Upper lobe of left lung (tissue), 6 donors: ENCODE data around the gene R3HDM1. TPM values are rescaled to one million over a fixed set of nuclear protein-coding genes. Genes with fewer than 3 reads are reported as not detected.

Experiments used
- ATAC-seq, 2 donors: fragments of 200-7000 bp; cut with Tn5 transposase; one replicate each; pipeline ENCODE4 v1.9.1; 2022; ENCODE audit warnings: mild to moderate bottlenecking in 2 of 2, moderate library complexity in 2 of 2; ENCODE audit not compliant: low FRiP score in 2 of 2
- DNase-seq, 2 donors: peaks; one replicate each; pipeline ENCODE4 v3.0.0-alpha.2; 2019 to 2020
- H3K27ac ChIP-seq, 4 donors: fragments of 200-600 bp; sonication (generic); one replicate each; pipeline ENCODE4 v1.5.1; 2016 to 2019
- H3K27me3 ChIP-seq, 4 donors: fragments of 200-600 bp; sonication (generic); one replicate each; pipeline ENCODE4 v1.5.1; 2017 to 2019
- H3K36me3 ChIP-seq, 4 donors: fragments of 200-600 bp; sonication (generic); one replicate each; pipeline ENCODE4 v1.5.1; 2016 to 2019
- H3K4me1 ChIP-seq, 4 donors: fragments of 200-600 bp; sonication (generic); one replicate each; pipeline ENCODE4 v1.5.1; 2018 to 2019
- H3K4me3 ChIP-seq, 4 donors: fragments of 200-600 bp; sonication (generic); one replicate each; pipeline ENCODE4 v1.5.1; 2017 to 2019; ENCODE audit warnings: mild to moderate bottlenecking in 2 of 4, moderate library complexity in 1 of 4
- H3K9me3 ChIP-seq, 4 donors: fragments of 200-600 bp; sonication (generic); one replicate each; pipeline ENCODE4 v1.5.1; 2018 to 2019
- EP300 ChIP-seq, 4 donors: sonication (generic); formaldehyde crosslinking; IDR thresholded peaks; one replicate each; pipeline ENCODE4 v1.5.1; 2017; ENCODE audit warnings: antibody characterized with exemption in 4 of 4, control low read depth in 2 of 4
- POLR2A ChIP-seq, 4 donors: fragments of 450-650 bp; IDR thresholded peaks; one replicate each; pipeline ENCODE4 v1.5.1; 2016 to 2017; ENCODE audit warnings: antibody characterized with exemption in 4 of 4, mild to moderate bottlenecking in 2 of 4
- POLR2AphosphoS5 ChIP-seq, 2 donors: sonication (generic); formaldehyde crosslinking; IDR thresholded peaks; one replicate each; pipeline ENCODE4 v1.5.1; 2017; ENCODE audit warnings: antibody characterized with exemption in 2 of 2
- WGBS, 2 donors: methylation state at CpG; one replicate each; pipeline ENCODE4 v1.1.5; 2017 to 2018; 5-methylcytosine and 5-hydroxymethylcytosine counted together
- total RNA-seq, 6 donors: library from RNA; depleted of rRNA in 4 of 6; stranded (reverse); fragments of >200 nt in 4 of 6; gene quantifications; one replicate each; pipeline versions ENCODE4 v1.1.0 to v1.2.1, GENCODE V29; 2016 to 2021
- TF ChIP-seq, protein P1 (sequence below), 6 experiments: fragments of 450-650 bp in 4 of 6; fragments of 200-600 bp in 2 of 6; sonication (generic) in 2 of 6; IDR thresholded peaks; one replicate each; pipeline ENCODE4 v1.5.1; 2016 to 2019; ENCODE audit warnings: antibody characterized with exemption in 6 of 6
- donor health status: DM: no; HTN: no; CAD: no; lungs with moderate emphysema.
- donor health status: DM: no; HTN: yes; CAD: no; lungs with severe emphysema.

R3HDM1 gene
- total RNA-seq, 6 donors from 2014 or later: 9.0 to 43.0 (median 16.2) TPM

DNA sequence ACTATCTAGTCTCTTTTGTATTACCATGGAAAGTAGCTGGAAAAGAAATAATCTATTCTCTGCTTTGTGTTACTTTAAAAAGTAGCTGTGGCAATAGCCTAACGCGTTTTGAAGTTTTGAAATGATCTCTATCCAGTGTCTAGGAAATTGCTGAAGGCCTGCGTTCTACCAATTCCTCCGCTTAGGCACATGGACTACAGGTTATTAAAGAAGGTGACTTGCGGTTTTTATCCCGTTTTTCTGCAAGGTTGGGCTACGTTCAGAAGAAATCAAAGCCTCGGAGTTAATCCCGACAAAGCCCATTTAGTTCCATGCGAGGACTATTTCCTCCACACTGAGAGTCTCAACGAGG, 209.7 kb downstream of the R3HDM1 start:
- DNase-seq: no peak
- Histone ChIP-seq H3K36me3 (peaks cover 0 to 1% (median 0%) of the 10 kb centered on the region in 4 donors), H3K4me3 (peak overlapping the region in 2 of 4 donors; percentile 61 to 90), H3K27ac (peak overlapping the region in 3 of 4 donors; percentile 99 to 100 (median 100)), H3K27me3 (no peaks in the 10 kb centered on the region), H3K9me3 (no peaks in the 10 kb centered on the region), H3K4me1 (peaks cover 24 to 27% (median 25%) of the 10 kb centered on the region in 4 donors)
- no peak for ATAC-seq
- 82 to 83% methylated on average over 11 of the region's 11 CpGs for WGBS, 2 donors
- TF ChIP-seq EP300 (IDR thresholded peaks at IDR 0.05) (no peak), POLR2A (IDR thresholded peaks at IDR 0.05) (no peak), POLR2AphosphoS5 (IDR thresholded peaks at IDR 0.05) (no peak)
- TF ChIP-seq, protein P1, sequence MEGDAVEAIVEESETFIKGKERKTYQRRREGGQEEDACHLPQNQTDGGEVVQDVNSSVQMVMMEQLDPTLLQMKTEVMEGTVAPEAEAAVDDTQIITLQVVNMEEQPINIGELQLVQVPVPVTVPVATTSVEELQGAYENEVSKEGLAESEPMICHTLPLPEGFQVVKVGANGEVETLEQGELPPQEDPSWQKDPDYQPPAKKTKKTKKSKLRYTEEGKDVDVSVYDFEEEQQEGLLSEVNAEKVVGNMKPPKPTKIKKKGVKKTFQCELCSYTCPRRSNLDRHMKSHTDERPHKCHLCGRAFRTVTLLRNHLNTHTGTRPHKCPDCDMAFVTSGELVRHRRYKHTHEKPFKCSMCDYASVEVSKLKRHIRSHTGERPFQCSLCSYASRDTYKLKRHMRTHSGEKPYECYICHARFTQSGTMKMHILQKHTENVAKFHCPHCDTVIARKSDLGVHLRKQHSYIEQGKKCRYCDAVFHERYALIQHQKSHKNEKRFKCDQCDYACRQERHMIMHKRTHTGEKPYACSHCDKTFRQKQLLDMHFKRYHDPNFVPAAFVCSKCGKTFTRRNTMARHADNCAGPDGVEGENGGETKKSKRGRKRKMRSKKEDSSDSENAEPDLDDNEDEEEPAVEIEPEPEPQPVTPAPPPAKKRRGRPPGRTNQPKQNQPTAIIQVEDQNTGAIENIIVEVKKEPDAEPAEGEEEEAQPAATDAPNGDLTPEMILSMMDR (IDR thresholded peaks at IDR 0.05): no peak

DNA sequence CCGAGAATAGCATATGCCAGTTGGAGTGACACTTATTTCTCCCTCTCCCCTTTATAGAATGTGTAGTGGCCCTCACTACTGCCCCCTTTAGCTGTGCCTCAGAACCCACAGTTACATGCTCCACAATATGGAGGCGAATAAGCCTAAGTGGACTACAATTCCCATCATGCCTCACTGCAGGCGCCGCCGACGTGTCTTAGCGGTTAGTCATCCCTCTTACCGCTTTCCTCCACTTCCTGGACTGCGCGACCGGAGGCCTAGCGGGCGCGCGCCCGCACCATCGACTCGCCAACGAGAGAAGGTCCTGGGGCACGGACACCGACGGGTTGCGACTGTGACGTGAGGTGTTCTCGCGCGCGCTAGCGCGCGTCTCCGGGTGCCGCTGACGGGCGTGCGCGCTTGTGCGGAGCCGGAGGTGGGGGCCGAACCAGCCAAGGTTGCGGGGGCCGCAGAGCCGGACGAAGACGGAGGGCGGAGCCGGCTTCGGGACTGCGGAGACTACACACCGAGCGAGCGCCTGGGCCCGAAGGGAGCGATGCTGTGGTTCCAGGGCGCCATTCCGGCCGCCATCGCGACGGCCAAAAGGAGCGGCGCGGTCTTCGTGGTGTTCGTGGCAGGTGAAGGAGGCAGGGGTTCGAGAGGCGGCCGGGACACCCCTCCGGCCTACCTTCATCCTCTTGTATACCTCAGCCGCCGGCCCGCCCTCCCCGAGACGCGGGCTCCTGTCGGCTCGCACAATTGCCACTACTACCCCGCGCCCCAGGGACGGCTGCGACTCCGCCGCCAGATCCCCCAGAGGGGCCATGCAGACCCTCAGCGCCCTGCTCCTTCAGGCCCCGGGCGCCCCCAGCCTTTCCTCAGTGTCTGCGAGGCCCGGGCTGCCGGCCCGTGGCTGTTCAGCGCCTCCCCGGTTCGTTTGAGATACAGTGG, 210.4 kb downstream of the R3HDM1 start, which contains the start of gene UBXN4:
Gene UBXN4, plus strand, starts transcription at position 461 of the 930 bp plus-strand sequence. Its CDS starts 75 bp downstream, at position 536.
- TF ChIP-seq POLR2A (IDR thresholded peaks at IDR 0.05): peak in 3 of 4 donors; percentile 94 to 95 (median 95)
- TF ChIP-seq, protein P1 (IDR thresholded peaks at IDR 0.05): peak in 3 of 6 experiments; percentile 26 to 50 (median 44)
- TF ChIP-seq EP300 (IDR thresholded peaks at IDR 0.05): peak in 1 of 4 donors; percentile 33
- peak; percentile 89 to 91 for TF ChIP-seq POLR2AphosphoS5 (IDR thresholded peaks at IDR 0.05)
- WGBS, 2 donors: 1 to 2% methylated on average over 12 to 77 of the region's 93 CpGs
- peak; percentile 97 to 99 for ATAC-seq

DNA sequence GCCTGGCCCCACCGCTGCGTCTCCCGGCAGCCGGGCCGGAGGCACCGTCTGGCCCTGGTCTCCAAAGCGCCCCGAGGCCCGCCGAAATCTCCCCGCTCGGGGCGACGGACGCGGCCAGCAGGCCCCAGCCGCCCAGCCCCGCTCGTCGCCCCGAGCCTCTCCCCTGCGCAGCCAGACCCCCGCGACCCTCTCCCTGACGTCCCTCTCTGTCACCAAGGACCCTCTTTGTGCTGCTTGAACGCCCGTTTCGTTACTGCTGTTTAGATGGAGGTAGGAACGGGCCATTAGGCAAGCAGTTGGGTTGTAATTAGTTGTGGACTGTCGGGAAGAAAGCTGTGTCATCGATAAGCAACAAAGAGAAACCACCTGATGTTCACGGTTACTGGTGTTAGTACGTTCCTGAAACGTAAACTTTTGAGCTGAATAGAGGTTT, 211.1 kb downstream of the R3HDM1 start:
- peak overlapping the region; percentile 99 to 100 (median 100) for H3K27ac ChIP-seq
- WGBS, 2 donors: 1% methylated on average over 10 to 33 of the region's 34 CpGs
- peaks cover 24 to 28% (median 26%) of the 10 kb centered on the region in 4 donors for H3K4me1 ChIP-seq
- DNase-seq (peak; percentile 22 to 90), ATAC-seq (peak; percentile 56 to 69)
- peak; percentile 16 to 63 for TF ChIP-seq POLR2AphosphoS5 (IDR thresholded peaks at IDR 0.05)
- TF ChIP-seq POLR2A (IDR thresholded peaks at IDR 0.05): peak in 1 of 4 donors; percentile 46
- TF ChIP-seq EP300 (IDR thresholded peaks at IDR 0.05): no peak
- TF ChIP-seq, protein P1 (IDR thresholded peaks at IDR 0.05): no peak
- peaks cover 0 to 6% (median 0%) of the 10 kb centered on the region in 4 donors for H3K36me3 ChIP-seq
- no peaks in the 10 kb centered on the region for H3K9me3 ChIP-seq
- no peaks in the 10 kb centered on the region for H3K27me3 ChIP-seq
- H3K4me3 ChIP-seq: peak overlapping the region; percentile 61 to 92 (median 88)

More for the DNA sequence above, 210.4 kb downstream of the R3HDM1 start, which contains the start of gene UBXN4:
- Histone ChIP-seq H3K36me3 (peaks cover 0 to 6% (median 0%) of the 10 kb centered on the region in 4 donors), H3K9me3 (no peaks in the 10 kb centered on the region), H3K27ac (peak within 1 kb of the TSS; percentile 99 to 100 (median 100)), H3K4me3 (peak within 1 kb of the TSS; percentile 61 to 92 (median 88)), H3K4me1 (peaks cover 24 to 27% (median 25%) of the 10 kb centered on the region in 4 donors), H3K27me3 (no peaks in the 10 kb centered on the region)
- DNase-seq: peak; percentile 99

DNA sequence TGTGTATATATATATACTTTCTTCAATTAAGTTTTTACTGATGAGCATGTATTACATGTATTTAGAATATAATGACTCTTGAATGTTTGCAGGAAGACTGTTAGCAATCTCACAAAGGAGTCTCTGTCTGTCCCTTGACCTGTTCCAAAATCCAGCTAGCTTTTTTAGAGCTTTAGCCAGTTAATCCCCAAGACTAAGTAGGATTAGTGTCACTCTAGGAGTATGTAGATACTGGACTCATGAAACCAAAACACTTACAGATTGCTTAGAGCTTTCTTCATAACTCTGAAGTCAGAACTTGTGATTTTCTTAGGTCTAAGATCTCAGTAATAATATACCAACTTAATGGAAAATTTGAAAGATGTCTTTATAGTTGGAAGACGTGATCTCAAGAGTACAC, 212.6 kb downstream of the R3HDM1 start:
- Histone ChIP-seq H3K9me3 (no peaks in the 10 kb centered on the region), H3K36me3 (peaks cover 3 to 21% (median 6%) of the 10 kb centered on the region in 4 donors), H3K4me3 (peak overlapping the region in 1 of 4 donors; percentile 61), H3K27me3 (no peaks in the 10 kb centered on the region), H3K27ac (peak overlapping the region in 1 of 4 donors; percentile 99), H3K4me1 (peaks cover 24 to 32% (median 27%) of the 10 kb centered on the region in 4 donors)
- ATAC-seq (no peak), DNase-seq (no peak)
- 76 to 79% methylated on average over 1 of the region's 1 CpG for WGBS, 2 donors
- TF ChIP-seq POLR2AphosphoS5 (IDR thresholded peaks at IDR 0.05) (no peak), EP300 (IDR thresholded peaks at IDR 0.05) (no peak), POLR2A (IDR thresholded peaks at IDR 0.05) (no peak)
- TF ChIP-seq, protein P1 (IDR thresholded peaks at IDR 0.05): no peak
